NCI-H2029 (cell line): ENCODE measurements around the gene FHIT.

Experiments used
- DNase-seq: peaks from one replicate; lab custom pipeline; 2025; lab: John Stamatoyannopoulos, UW

Gene FHIT

GRCh38 chr3:59797533-59797932 lies 1453.7 kb downstream of the FHIT start:
- no peak for DNase-seq

- no peak for DNase-seq
Observed at GRCh38 chr3:59796456-59796855, 1454.8 kb downstream of the FHIT start.

- DNase-seq, result no peak
Observed at GRCh38 chr3:59795756-59796155, 1455.5 kb downstream of the FHIT start.

- DNase-seq, result no peak
Observed at GRCh38 chr3:59793976-59794375, 1457.3 kb downstream of the FHIT start.

DNA sequence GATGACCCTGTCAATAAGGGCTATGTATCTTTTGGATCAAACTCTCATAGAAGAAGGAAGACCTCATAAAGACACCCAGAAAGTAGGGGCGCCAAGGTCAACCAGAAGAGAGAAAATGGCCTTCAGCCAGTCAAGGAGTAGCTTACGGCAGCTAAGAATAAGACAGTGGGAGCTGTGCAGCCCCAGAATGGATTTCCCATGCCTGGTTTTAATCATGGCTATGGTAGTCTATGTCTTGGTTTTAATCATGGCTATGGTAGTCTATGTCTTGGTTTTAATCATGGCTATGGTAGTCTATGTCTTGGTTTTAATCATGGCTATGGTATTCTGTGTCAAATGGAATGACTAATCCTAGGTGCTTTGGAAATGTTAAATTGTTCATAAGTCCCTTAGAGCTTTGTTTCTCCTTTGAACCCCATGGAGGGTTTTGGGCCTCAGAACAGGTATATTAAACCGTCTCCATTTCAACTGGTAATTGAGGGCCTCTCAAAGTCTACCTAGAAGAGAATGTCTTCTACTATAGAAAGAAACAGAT lies 1459.4 kb downstream of the FHIT start:
- DNase-seq, result no peak

DNA sequence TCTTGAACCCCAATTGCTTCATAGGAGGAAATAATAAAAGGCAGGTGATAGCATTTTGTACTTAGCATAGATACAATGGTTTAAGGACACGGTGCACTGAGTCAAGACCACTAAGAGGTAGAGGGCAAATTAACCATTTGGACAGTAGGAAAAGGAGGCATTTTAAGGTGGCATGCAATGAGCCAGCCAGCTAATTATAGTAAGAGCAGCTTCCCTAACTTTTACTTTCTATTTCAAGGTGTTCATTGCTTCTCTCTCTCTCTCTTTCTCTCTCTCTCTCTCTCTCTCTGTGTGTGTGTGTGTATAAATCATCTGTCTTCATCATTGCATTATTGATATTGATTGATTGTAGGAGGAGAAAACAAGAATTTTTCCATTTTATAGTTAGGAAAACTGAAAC lies 1461.0 kb downstream of the FHIT start:
- DNase-seq, result no peak

- no peak for DNase-seq
Observed at GRCh38 chr3:59788801-59789200, 1462.5 kb downstream of the FHIT start.

GRCh38 chr3:59788133-59788532 lies 1463.1 kb downstream of the FHIT start:
- DNase-seq, result no peak

DNA sequence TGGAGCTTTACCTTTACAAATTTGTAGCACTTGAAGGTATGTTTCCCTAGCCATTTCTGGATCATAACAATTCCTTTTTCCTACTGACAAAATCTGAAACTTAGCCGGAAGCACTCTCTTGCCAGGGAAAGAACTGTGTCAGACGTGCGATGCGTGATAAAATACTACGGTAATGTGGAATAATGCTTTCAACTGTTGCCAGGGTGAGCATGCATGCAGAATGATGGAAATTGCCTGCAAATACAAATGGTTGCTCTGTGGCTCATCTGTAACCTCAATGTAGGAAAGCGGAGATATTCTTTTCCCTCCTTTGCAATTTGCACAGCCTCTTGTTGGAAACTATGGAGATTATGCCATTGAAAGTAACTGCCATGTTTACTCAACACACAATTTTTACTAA lies 1464.9 kb downstream of the FHIT start:
- no peak for DNase-seq

DNA sequence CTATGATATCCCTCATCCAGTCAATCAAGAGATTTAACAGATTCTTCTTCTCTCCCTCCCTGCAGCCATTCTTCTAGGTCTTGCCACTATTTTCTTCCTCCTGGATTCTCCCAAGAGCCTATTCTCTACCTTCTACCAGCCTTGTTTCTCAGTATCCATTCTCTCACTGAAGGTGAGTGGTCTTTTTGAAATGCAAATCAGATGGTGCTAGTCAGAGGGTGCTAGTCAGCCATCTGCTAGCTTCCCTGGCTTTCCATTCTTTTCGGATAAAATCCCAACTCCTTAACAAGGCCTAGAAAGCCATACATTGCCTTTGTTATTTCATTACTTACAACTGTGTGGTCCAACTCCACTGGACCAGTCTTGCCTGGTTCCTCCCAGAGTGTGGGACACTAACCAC lies 1467.1 kb downstream of the FHIT start:
- no peak for DNase-seq

DNA sequence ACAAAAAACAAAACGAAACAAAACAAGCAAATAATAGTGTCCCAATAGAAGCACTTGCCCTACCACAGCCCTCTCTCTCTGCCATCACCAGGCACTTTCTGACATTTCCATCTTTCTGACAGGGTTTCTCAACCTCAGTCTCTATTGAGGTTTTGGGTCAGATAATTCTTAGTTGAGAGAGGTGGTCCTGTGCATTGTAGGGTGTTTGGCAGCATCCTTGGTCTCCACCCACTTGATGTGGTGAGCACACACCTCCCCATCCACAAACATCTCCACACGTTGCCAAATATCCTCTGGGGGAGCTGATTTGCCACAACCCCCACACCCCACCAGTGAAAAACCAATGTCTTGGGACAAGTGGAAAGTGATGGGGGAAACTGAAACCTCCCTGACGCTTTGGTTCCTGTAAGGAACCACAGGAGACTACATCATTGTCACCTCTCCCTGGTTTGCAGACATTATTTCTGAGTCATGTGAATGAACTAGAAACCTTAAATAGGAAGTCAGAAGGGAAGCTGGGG lies 1467.7 kb downstream of the FHIT start:
- DNase-seq, result no peak

- DNase-seq, result no peak
Observed at GRCh38 chr3:59782664-59783063, 1468.6 kb downstream of the FHIT start.

DNA sequence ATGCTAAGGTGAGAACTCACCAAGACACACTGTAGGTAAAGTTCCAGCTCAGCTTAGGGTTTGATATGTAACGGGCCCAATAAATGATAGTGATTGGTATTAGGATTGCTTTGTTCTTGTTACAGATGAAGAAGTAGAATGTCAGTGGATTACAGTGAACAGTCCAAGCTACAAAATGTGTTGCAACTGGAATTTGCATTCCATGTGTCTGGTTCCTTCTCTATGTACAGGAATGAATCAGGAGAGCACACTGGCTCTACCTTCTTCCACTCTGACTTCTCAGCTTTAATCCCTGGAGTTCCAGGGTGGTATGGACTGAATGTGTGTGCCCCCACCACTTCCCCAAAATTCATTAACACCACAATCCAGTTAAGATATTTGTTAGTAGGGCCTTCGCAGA lies 1471.0 kb downstream of the FHIT start:
- no peak for DNase-seq

DNA sequence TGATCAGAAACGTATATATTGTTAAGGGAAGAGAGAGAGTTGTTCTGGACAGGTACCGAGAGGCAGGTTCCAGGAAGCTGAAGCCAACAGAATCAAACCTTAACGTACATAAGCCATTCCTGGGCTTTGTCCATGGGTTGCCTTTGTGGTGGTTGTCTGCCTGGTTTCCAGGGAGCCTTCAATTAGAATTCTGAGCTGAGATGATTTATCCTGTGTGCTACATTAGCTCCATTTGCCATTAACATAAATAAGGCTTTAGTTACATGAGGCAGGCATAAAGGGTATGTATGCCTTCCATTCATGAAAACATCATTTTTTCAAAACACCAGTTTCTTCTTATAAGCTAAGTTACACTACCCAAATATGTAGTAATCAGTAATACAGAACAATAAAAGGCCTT lies 1472.0 kb downstream of the FHIT start:
- no peak for DNase-seq

- DNase-seq, result no peak
Observed at GRCh38 chr3:59777667-59778077, 1473.6 kb downstream of the FHIT start.

GRCh38 chr3:59777066-59777465 lies 1474.2 kb downstream of the FHIT start:
- DNase-seq, result no peak

DNA sequence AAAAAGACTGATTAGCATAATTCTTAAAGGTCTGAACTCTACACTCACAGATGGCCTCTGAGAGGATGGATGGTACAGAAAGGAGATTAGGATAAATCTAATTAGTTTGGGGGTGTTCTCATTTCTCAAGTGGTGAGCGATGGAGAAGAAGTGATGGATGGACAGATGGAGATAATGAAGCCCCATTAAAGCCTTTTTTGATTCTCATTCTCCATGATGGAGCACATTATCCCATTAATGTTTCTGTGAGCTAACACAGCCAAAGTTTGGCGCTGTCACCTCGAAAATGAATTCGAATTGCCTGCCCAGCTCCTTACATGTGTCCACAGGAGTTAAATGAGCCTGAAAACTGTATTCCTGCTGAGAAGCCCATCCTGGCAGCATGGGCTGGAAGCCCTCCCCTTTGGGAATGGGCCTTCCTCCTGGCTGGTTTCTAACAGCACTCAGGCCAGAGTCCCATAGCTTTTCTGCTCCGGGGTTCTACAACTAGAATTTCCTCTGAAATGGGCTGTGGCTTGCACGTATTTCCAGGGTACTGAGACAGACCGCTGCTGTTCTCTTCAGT lies 1475.4 kb downstream of the FHIT start:
- DNase-seq, result no peak

DNA sequence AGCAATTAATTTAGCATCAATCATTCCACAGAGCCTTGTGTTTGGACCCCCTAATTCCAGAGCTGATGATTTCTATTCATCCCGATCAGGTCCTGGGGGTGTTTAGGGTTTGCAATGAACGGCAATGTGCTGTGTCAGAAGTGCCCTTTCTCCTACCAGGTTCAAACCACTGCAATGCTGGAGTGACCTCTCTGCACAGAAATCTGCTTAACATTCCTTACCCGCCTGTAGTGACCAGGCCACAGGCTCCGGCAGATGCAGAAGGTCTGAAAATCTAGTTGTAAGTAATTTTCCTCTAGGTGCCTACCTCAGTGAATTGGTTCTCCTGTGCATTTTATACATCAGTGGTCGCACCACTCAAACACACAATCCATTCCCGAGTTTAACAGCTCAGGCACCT lies 1476.1 kb downstream of the FHIT start:
- DNase-seq, result no peak

DNA sequence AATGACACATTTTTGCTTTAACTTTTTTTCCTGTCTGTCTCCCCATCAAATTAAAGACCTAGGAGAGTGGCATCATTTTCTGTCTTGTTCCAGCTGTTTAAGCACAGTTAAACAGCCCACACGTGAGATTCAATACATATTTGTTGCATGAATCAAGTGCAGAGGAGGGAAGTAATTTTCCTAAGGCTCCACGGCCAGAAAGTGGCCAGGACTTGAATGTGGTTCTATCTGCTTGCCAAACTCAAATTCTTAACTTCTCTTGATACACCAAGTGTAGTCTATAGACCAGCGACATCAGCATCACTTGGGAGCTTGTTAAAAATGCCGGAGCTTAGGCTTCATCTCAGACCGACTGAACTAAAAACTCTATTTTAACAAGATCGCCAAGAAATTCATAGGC lies 1476.6 kb downstream of the FHIT start:
- no peak for DNase-seq

- no peak for DNase-seq
Observed at GRCh38 chr3:59774000-59774399, 1477.3 kb downstream of the FHIT start.

DNA sequence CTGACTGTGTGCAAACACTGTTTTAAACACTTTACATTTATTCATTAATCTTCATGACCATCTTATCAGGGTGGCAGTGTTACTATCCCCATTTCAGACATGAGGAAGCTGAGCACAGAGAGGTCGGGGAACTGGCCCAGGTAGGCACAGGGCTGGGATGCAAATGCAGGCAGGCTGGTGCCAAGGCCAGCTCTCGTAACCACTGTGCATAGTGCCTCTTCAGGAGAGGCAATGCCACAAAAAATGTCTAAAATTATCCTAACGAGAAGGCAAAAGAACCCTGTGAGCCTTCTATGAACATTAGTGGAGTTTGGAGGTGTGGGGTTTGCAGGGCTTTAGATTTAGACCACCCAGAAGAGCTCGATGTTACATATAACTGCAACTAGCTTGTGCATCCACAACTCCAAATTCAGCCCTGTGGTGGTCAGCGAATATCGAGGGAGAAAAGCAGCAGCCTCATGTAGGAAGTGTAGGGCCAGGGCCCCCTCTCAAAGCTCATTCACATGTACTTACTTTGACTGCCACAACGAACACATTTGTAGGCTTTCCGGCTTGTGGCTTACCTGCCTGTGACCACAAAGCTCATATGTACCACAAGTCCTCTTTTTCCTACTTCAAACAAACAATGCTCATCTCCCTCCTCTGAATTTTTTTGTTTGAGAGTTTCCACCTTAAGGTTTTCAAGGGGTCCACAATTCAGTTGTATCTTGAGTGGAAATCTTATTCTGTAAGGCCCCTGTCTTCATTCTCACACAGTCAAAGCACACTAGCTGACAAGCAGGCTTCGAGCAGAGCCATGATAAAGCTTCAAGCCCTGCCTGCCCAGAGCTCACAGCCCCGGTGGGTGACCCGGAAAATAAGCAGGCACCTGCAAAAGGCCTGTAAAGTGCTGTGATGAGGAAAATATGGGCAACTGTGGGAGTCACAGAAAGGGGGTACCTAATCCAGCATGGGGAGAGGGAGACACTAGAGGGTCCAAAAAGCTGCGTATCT lies 1478.5 kb downstream of the FHIT start:
- no peak for DNase-seq

- DNase-seq, result no peak
Observed at GRCh38 chr3:59771768-59772181, 1479.5 kb downstream of the FHIT start.

DNA sequence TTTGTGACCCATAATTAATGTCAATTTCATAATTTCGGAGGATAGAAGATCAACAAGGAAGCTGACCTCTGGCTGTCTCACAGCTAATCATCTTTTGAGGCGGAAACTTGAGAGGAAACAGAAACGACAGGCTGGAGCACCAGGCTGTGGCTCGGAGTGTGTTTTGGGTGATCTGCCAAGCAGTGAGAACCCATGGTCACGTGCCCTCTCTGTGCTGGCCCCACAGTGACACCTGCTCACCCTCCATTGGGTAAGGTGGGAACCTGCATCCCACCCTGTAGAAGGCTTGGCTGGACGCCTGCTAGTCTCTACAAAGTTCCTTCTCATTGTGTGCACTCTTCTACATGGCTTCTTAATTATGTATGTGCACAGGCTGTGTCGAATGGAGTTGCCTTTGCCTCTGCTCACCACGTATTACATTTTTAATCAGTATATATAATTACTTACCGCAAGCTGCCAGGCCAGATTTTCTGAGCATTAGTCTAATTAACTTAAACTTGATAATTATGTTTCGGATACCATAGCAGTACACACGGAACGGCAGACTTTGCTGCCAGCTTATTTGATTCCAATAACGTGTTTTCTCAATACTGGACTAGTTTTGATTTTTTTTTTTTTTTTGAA lies 1482.0 kb downstream of the FHIT start:
- DNase-seq, result no peak
